Peyer's patch (tissue), 4 donors: ENCODE data around the gene BEST1.

Experiments
- POLR2A ChIP-seq, 2 donors: fragments of 450-650 bp; IDR thresholded peaks; one replicate each; pipeline ENCODE4 v1.5.1; 2017; ENCODE audit warnings: antibody characterized with exemption in 2 of 2, mild to moderate bottlenecking in 2 of 2, moderate library complexity in 2 of 2
- TF ChIP-seq, protein P1 (sequence below), 6 experiments: fragments of 450-650 bp in 4 of 6; fragments of 200-600 bp in 2 of 6; sonication (generic) in 1 of 6; IDR thresholded peaks; one replicate each; pipeline ENCODE4 v1.5.1; 2017 to 2019; ENCODE audit warnings: antibody characterized with exemption in 6 of 6, mild to moderate bottlenecking in 3 of 6, moderate library complexity in 1 of 6

DNA sequence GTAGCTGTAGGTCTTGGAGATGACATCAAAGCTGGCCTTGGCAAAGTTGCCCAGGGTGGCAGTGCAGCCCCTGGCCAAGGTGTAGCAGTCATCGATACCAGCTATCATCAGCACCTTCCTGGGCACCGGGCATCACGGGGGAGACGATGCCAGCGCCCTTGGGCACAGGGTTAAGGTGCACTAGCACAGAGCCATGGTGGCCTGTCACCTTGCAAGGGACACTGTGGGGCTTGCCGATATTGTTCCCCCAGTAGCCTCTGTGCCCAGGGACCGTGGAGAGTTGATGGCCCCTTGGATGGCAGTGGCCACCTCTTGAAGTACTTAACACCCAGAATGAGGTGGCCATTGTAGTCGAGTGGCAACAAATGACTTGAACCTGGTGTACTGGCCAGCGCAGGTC is 61.7 kb downstream of the BEST1 start:
- TF ChIP-seq, protein P1, sequence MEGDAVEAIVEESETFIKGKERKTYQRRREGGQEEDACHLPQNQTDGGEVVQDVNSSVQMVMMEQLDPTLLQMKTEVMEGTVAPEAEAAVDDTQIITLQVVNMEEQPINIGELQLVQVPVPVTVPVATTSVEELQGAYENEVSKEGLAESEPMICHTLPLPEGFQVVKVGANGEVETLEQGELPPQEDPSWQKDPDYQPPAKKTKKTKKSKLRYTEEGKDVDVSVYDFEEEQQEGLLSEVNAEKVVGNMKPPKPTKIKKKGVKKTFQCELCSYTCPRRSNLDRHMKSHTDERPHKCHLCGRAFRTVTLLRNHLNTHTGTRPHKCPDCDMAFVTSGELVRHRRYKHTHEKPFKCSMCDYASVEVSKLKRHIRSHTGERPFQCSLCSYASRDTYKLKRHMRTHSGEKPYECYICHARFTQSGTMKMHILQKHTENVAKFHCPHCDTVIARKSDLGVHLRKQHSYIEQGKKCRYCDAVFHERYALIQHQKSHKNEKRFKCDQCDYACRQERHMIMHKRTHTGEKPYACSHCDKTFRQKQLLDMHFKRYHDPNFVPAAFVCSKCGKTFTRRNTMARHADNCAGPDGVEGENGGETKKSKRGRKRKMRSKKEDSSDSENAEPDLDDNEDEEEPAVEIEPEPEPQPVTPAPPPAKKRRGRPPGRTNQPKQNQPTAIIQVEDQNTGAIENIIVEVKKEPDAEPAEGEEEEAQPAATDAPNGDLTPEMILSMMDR (IDR thresholded peaks at IDR 0.05) = no peak
- no peak for TF ChIP-seq POLR2A (IDR thresholded peaks at IDR 0.05)
